ENCODE measurements around the gene FKBP4.

The FKBP4 gene

GRCh38 chr12:2801044-2801783 is 6.4 kb downstream of the FKBP4 start:
- TF ChIP-seq ZNF384 (IDR thresholded peaks at IDR 0.05) (no peak), TARDBP (IDR thresholded peaks at IDR 0.05) (no peak), SP1 (IDR thresholded peaks at IDR 0.05) (no peak), BHLHE40 (IDR thresholded peaks at IDR 0.05; ENCODE audit: borderline replicate concordance) (no peak), L3MBTL2 (conservative IDR thresholded peaks at IDR 0.05) (no peak), NFRKB (IDR thresholded peaks at IDR 0.05) (no peak), ARNT (IDR thresholded peaks at IDR 0.05) (no peak), LEF1 (IDR thresholded peaks at IDR 0.05; ENCODE audit: borderline replicate concordance) (no peak), FOXK2 (IDR thresholded peaks at IDR 0.05) (no peak), ELF4 (IDR thresholded peaks at IDR 0.05) (no peak), SUZ12 (IDR thresholded peaks at IDR 0.05) (no peak), HDGF (IDR thresholded peaks at IDR 0.05; ENCODE audit: borderline replicate concordance) (no peak), CTBP1 (IDR thresholded peaks at IDR 0.05; ENCODE audit: borderline replicate concordance) (no peak), FOXA1 (IDR thresholded peaks at IDR 0.05) (no peak)
- TF ChIP-seq, protein P1, sequence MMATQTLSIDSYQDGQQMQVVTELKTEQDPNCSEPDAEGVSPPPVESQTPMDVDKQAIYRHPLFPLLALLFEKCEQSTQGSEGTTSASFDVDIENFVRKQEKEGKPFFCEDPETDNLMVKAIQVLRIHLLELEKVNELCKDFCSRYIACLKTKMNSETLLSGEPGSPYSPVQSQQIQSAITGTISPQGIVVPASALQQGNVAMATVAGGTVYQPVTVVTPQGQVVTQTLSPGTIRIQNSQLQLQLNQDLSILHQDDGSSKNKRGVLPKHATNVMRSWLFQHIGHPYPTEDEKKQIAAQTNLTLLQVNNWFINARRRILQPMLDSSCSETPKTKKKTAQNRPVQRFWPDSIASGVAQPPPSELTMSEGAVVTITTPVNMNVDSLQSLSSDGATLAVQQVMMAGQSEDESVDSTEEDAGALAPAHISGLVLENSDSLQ (IDR thresholded peaks at IDR 0.05): no peak
- POLR2A ChIA-PET: interaction anchor here (1.2 kb wide), 1 partner anchor 12 kb away, joined by 3 read pairs; the partner anchor contains the start of gene ITFG2
- CTCF ChIA-PET: interaction anchor here (0.6 kb wide), 1 partner anchor 142 kb away, joined by 3 read pairs; no protein-coding TSS in a partner anchor
- no peak for DNase-seq (ENCODE audit: extremely low spot score)

- TF ChIP-seq ARNT (IDR thresholded peaks at IDR 0.05) (no peak), TARDBP (IDR thresholded peaks at IDR 0.05) (no peak), FOXM1 (IDR thresholded peaks at IDR 0.05; ENCODE audit: borderline replicate concordance) (no peak), LEF1 (IDR thresholded peaks at IDR 0.05; ENCODE audit: borderline replicate concordance) (no peak), SUZ12 (IDR thresholded peaks at IDR 0.05) (no peak), BHLHE40 (IDR thresholded peaks at IDR 0.05; ENCODE audit: borderline replicate concordance) (no peak), FOXA1 (IDR thresholded peaks at IDR 0.05) (no peak), HDGF (IDR thresholded peaks at IDR 0.05; ENCODE audit: borderline replicate concordance) (no peak), FOXK2 (IDR thresholded peaks at IDR 0.05) (no peak), SP1 (IDR thresholded peaks at IDR 0.05) (no peak)
- TF ChIP-seq, protein P1 (IDR thresholded peaks at IDR 0.05): no peak
- ChIA-PET POLR2A (interaction anchor here (1.0 to 2.7 kb wide), 4 partner anchors 8 to 18 kb away, joined by 3 to 15 read pairs (median 4); partner anchors contain the start of gene FKBP4), CTCF (no interaction called here)
- no peak for DNase-seq (ENCODE audit: extremely low spot score)
Observed at GRCh38 chr12:2803635-2804392, 9.0 kb downstream of the FKBP4 start.

GRCh38 chr12:2804393-2805142 is 9.8 kb downstream of the FKBP4 start:
- ChIA-PET POLR2A (interaction anchor here (1.0 to 2.7 kb wide), 3 partner anchors 9 to 19 kb away, joined by 3 to 15 read pairs (median 4); partner anchors contain the start of gene FKBP4), CTCF (no interaction called here)
- TF ChIP-seq ARNT (IDR thresholded peaks at IDR 0.05) (no peak), ZNF384 (IDR thresholded peaks at IDR 0.05) (no peak), CTBP1 (IDR thresholded peaks at IDR 0.05; ENCODE audit: borderline replicate concordance) (no peak), L3MBTL2 (conservative IDR thresholded peaks at IDR 0.05) (no peak), SUZ12 (IDR thresholded peaks at IDR 0.05) (no peak), HDGF (IDR thresholded peaks at IDR 0.05; ENCODE audit: borderline replicate concordance) (no peak), FOXK2 (IDR thresholded peaks at IDR 0.05) (no peak), NFRKB (IDR thresholded peaks at IDR 0.05) (no peak), BHLHE40 (IDR thresholded peaks at IDR 0.05; ENCODE audit: borderline replicate concordance) (no peak), SP1 (IDR thresholded peaks at IDR 0.05) (no peak), LEF1 (IDR thresholded peaks at IDR 0.05; ENCODE audit: borderline replicate concordance) (no peak), FOXM1 (IDR thresholded peaks at IDR 0.05; ENCODE audit: borderline replicate concordance) (no peak), TARDBP (IDR thresholded peaks at IDR 0.05) (no peak), FOXA1 (IDR thresholded peaks at IDR 0.05) (no peak), ELF4 (IDR thresholded peaks at IDR 0.05) (no peak)
- TF ChIP-seq, protein P1 (IDR thresholded peaks at IDR 0.05): no peak

DNA sequence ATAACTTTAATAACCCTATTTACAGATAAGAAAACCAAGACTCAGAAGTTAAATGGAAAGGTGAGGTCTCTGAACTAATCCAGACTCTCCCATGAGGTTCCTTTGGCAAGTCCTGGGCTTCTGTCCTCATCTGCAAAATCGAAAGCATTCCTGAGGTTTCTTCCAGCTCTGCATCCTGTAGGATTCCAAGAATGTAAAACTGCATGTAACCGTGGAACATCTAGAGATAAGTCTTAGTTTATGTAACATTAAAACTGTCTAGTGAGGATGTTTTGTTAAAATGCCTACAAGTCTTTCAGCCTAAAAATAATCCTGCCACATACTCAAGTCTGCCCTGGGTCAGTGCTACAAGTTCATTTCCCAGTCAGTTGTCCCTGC is 10.4 kb downstream of the FKBP4 start:
- no peak for DNase-seq (ENCODE audit: extremely low spot score)
- TF ChIP-seq L3MBTL2 (conservative IDR thresholded peaks at IDR 0.05) (no peak), ZNF384 (IDR thresholded peaks at IDR 0.05) (no peak), FOXA1 (IDR thresholded peaks at IDR 0.05) (no peak), HDGF (IDR thresholded peaks at IDR 0.05; ENCODE audit: borderline replicate concordance) (no peak), ARNT (IDR thresholded peaks at IDR 0.05) (no peak), SP1 (IDR thresholded peaks at IDR 0.05) (no peak), NFRKB (IDR thresholded peaks at IDR 0.05) (no peak), FOXK2 (IDR thresholded peaks at IDR 0.05) (no peak), FOXM1 (IDR thresholded peaks at IDR 0.05; ENCODE audit: borderline replicate concordance) (no peak), ELF4 (IDR thresholded peaks at IDR 0.05) (no peak), SUZ12 (IDR thresholded peaks at IDR 0.05) (no peak), TARDBP (IDR thresholded peaks at IDR 0.05) (no peak), CTBP1 (IDR thresholded peaks at IDR 0.05; ENCODE audit: borderline replicate concordance) (no peak), BHLHE40 (IDR thresholded peaks at IDR 0.05; ENCODE audit: borderline replicate concordance) (no peak), LEF1 (IDR thresholded peaks at IDR 0.05; ENCODE audit: borderline replicate concordance) (no peak)
- TF ChIP-seq, protein P1 (IDR thresholded peaks at IDR 0.05): no peak
- CTCF ChIA-PET: interaction anchor here (1.1 kb wide), 1 partner anchor 10 kb away, joined by 3 read pairs; no protein-coding TSS in a partner anchor
- POLR2A ChIA-PET: interaction anchor here (1.4 to 2.7 kb wide), 2 partner anchors 8 to 10 kb away, joined by 4 to 15 read pairs; partner anchors contain the start of gene FKBP4

More at GRCh38 chr12:2804393-2805142, 9.8 kb downstream of the FKBP4 start:
- no peak for DNase-seq (ENCODE audit: extremely low spot score)

All from HEK293T (cell line).